Rectal smooth muscle tissue (tissue), 1 donor: Measurements from ENCODE around the gene MTCH2.
"Not testable (repeated sequence)": the region's sequence is repeated elsewhere in the genome, so short reads cannot be mapped to it uniquely, and the experiment has no call there.

Experiments
- H3K27ac ChIP-seq: one replicate; pipeline ENCODE4 v1.7.0; 2013; ENCODE audit warnings: low read depth, low read length, inconsistent platforms
- H3K27me3 ChIP-seq: one replicate; pipeline ENCODE4 v1.7.0; 2013; ENCODE audit warnings: low read length; ENCODE audit not compliant: control insufficient read depth, insufficient read depth
- H3K36me3 ChIP-seq: one replicate; pipeline ENCODE4 v1.7.0; 2013; ENCODE audit warnings: low read length; ENCODE audit not compliant: control insufficient read depth, insufficient read depth
- H3K4me1 ChIP-seq: one replicate; pipeline ENCODE4 v1.7.0; 2013; ENCODE audit warnings: low read length; ENCODE audit not compliant: control insufficient read depth, insufficient read depth
- H3K4me3 ChIP-seq: one replicate; pipeline ENCODE4 v1.7.0; 2013; ENCODE audit warnings: low read length
- H3K9ac ChIP-seq: one replicate; pipeline ENCODE4 v1.7.0; 2013; ENCODE audit warnings: low read length

Gene MTCH2

DNA sequence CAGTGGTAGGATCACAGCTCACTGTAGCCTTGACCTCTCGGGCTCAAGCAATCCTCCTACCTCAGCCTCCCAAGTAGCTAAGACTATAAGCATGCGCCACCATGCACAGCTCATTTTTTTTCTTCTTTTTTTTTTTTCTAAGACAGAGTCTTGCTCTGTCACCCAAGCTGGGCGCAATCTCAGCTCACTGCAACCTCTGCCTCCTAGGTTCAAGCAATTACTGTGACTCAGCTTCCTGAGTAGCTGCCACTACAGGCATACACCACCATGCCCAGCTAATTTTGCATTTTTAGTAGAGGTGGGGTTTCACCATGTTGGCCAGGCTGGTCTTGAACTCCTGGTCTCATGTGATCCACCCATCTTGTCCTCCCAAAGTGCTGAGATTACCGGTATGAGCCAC lies 22.6 kb upstream of the MTCH2 start:
- H3K27me3 ChIP-seq, H3K9ac ChIP-seq, H3K27ac ChIP-seq, H3K36me3 ChIP-seq, H3K4me1 ChIP-seq, H3K4me3 ChIP-seq: not testable (repeated sequence)

GRCh38 chr11:47661245-47661644 lies 18.9 kb upstream of the MTCH2 start:
- H3K27ac ChIP-seq, result no peak overlapping the region
- no peaks in the 10 kb centered on the region for H3K4me1 ChIP-seq
- H3K27me3 ChIP-seq, result no peaks in the 10 kb centered on the region
- no peaks in the 10 kb centered on the region for H3K36me3 ChIP-seq
- no peak overlapping the region for H3K4me3 ChIP-seq
- H3K9ac ChIP-seq, result no peak overlapping the region

- Histone ChIP-seq H3K27me3 (no peaks in the 10 kb centered on the region), H3K36me3 (no peaks in the 10 kb centered on the region), H3K27ac (no peak overlapping the region), H3K4me1 (no peaks in the 10 kb centered on the region), H3K9ac (no peak overlapping the region), H3K4me3 (no peak overlapping the region)
These were observed 16.9 kb upstream of the MTCH2 start for GRCh38 chr11:47659276-47659675.

GRCh38 chr11:47656260-47656885 lies 14.0 kb upstream of the MTCH2 start:
- Histone ChIP-seq H3K9ac (no peak overlapping the region), H3K27me3 (no peaks in the 10 kb centered on the region), H3K4me1 (no peaks in the 10 kb centered on the region), H3K27ac (no peak overlapping the region), H3K36me3 (no peaks in the 10 kb centered on the region), H3K4me3 (no peak overlapping the region)

GRCh38 chr11:47651818-47652469 lies 9.6 kb upstream of the MTCH2 start:
- no peaks in the 10 kb centered on the region for H3K36me3 ChIP-seq
- no peak overlapping the region for H3K27ac ChIP-seq
- H3K4me3 ChIP-seq, result no peak overlapping the region

DNA sequence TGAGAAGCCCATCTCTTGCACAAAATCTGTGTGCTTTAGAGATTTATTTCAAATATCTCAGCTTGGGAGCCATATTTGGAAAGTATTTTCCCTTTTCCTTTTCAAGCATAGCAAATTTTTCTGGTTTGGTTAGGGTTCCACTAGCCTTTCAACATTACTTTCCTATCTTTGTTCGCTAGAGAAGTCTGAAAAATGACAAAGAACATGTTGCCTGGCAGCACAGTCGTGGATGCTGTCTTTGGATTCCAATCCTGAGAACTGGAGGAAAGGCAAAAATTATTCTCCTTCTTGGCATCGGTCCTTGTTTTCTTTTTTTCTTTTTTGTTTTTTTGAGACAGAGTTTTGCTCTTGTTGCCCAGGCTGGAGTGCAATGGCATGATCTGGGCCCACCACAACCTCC lies 6.9 kb upstream of the MTCH2 start:
- no peak overlapping the region for H3K9ac ChIP-seq
- H3K4me1 ChIP-seq, result no peaks in the 10 kb centered on the region
- H3K27me3 ChIP-seq, result no peaks in the 10 kb centered on the region
- H3K27ac ChIP-seq, result no peak overlapping the region
- no peak overlapping the region for H3K4me3 ChIP-seq
- H3K36me3 ChIP-seq, result no peaks in the 10 kb centered on the region

More at GRCh38 chr11:47651818-47652469, 9.6 kb upstream of the MTCH2 start:
- H3K27me3 ChIP-seq, result no peaks in the 10 kb centered on the region
- H3K4me1 ChIP-seq, result no peaks in the 10 kb centered on the region
- no peak overlapping the region for H3K9ac ChIP-seq

- no peaks in the 10 kb centered on the region for H3K27me3 ChIP-seq
- peaks cover 8% of the 10 kb centered on the region for H3K4me1 ChIP-seq
- H3K9ac ChIP-seq, result no peak overlapping the region
- H3K27ac ChIP-seq, result no peak overlapping the region
- no peak overlapping the region for H3K4me3 ChIP-seq
- no peaks in the 10 kb centered on the region for H3K36me3 ChIP-seq
These were observed 3.7 kb upstream of the MTCH2 start for GRCh38 chr11:47646019-47646418.

DNA sequence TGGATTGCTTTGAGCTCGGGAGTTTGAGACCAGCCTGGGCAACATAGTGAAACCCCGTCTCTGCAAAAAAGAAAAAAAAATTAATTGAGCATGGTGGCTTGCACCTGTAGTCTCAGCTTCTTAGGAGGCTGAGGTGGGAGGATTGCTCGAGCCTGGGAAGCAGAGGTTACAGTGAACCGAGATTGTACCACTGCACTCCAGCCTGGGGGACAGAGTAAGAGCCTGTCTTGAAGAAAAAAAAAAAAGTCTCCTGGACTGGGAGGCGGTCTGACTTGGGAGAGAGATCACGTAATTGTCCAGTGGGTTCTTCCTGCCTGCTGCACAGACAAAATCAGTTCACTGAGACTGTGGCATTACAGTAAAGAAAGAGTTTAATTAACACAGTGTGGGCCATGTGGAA lies 3.1 kb upstream of the MTCH2 start:
- no peaks in the 10 kb centered on the region for H3K36me3 ChIP-seq
- H3K27ac ChIP-seq, result no peak overlapping the region
- no peaks in the 10 kb centered on the region for H3K27me3 ChIP-seq
- H3K4me1 ChIP-seq, result peaks cover 9% of the 10 kb centered on the region
- H3K9ac ChIP-seq, result no peak overlapping the region
- H3K4me3 ChIP-seq, result no peak overlapping the region

- Histone ChIP-seq H3K27ac (peak overlapping the region; percentile 85), H3K9ac (peak overlapping the region; percentile 90), H3K4me1 (peaks cover 9% of the 10 kb centered on the region), H3K27me3 (no peaks in the 10 kb centered on the region), H3K36me3 (no peaks in the 10 kb centered on the region), H3K4me3 (peak overlapping the region; percentile 92)
These were observed 710 bp downstream of the MTCH2 start for GRCh38 chr11:47641600-47642098.

DNA sequence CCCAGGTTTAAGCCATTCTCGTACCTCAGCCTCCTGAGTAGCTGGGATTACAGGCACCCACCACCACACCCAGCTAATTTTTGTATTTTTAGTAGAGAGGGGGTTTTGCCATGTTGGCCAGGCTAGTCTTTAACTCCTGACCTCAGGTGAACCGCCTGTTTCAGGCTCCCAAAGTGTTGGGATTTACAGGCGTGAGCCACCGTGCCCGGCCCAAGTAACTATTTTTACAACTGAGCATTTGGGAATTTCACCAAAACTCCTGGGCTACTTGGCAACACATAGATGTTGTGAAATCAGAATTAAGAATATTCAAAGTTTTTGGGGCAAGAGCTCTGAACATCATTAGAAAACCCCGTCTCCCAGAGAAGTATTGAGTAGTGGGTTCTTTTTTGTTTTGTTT lies 1.9 kb downstream of the MTCH2 start:
- H3K36me3 ChIP-seq, H3K9ac ChIP-seq, H3K4me3 ChIP-seq, H3K27me3 ChIP-seq, H3K4me1 ChIP-seq, H3K27ac ChIP-seq: not testable (repeated sequence)

- not testable (repeated sequence) for H3K4me3 ChIP-seq, H3K36me3 ChIP-seq, H3K27me3 ChIP-seq, H3K9ac ChIP-seq, H3K4me1 ChIP-seq, H3K27ac ChIP-seq
These were observed 6.0 kb downstream of the MTCH2 start for GRCh38 chr11:47636331-47636730.

DNA sequence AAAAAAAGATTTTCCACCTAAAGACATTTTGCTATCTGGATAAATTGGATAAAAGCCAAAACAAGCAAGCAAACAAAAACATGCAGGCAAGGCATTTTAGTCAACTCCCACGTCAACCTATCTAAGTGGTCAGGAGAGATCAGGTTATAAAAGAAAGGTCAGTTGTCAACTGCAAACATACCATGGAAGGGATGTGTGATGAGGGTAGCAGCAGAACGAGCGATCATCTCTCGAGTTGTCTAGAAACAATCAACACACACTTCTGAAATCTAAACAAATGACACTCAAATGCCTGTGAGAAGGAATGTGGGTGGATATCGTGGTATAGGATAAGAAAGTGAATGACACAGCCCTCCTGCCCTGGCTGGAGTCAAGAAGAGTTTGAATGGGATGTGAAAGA lies 10.9 kb downstream of the MTCH2 start:
- Histone ChIP-seq H3K9ac (no peak overlapping the region), H3K4me1 (no peaks in the 10 kb centered on the region), H3K4me3 (no peak overlapping the region), H3K36me3 (peaks cover 17% of the 10 kb centered on the region), H3K27ac (no peak overlapping the region), H3K27me3 (no peaks in the 10 kb centered on the region)

GRCh38 chr11:47628026-47628425 lies 14.3 kb downstream of the MTCH2 start:
- Histone ChIP-seq H3K27ac (no peak overlapping the region), H3K9ac (no peak overlapping the region), H3K4me3 (no peak overlapping the region), H3K4me1 (no peaks in the 10 kb centered on the region), H3K36me3 (peaks cover 20% of the 10 kb centered on the region), H3K27me3 (no peaks in the 10 kb centered on the region)
